DND-41 (cell line): ENCODE data around the gene PARP1.
"Not testable (repeated sequence)": the region's sequence is repeated elsewhere in the genome, so short reads cannot be mapped to it uniquely, and the experiment has no call there.

Experiments used
- ATAC-seq: fragments of 200-7000 bp; cut with Tn5 transposase; 3 replicates; pipeline ENCODE4 v1.9.1; 2021; ENCODE audit warnings: low read depth; ENCODE audit not compliant: insufficient read depth
- DNase-seq: peaks from one replicate; pipeline ENCODE4 v3.0.0-alpha.2; 2020
- H2AFZ ChIP-seq: 2 replicates; pipeline ENCODE4 v1.6.0; 2012; ENCODE audit warnings: low read depth, low read length
- H3K27ac ChIP-seq: 2 replicates; pipeline ENCODE4 v1.5.1; 2012; ENCODE audit warnings: low read length, inconsistent platforms
- H3K27me3 ChIP-seq: fragments of 200-600 bp; sonication (generic); 2 replicates; pipeline ENCODE4 v1.6.0; 2012; ENCODE audit warnings: low read length, mild to moderate bottlenecking, inconsistent platforms; ENCODE audit not compliant: insufficient read depth, poor library complexity
- H3K36me3 ChIP-seq: 2 replicates; pipeline ENCODE4 v1.5.1; 2012; ENCODE audit warnings: low read length, inconsistent platforms; ENCODE audit not compliant: insufficient read depth
- H3K4me1 ChIP-seq: 2 replicates; pipeline ENCODE4 v1.5.1; 2012; ENCODE audit warnings: mild to moderate bottlenecking, low read length; ENCODE audit not compliant: insufficient read depth
- H3K4me2 ChIP-seq: 2 replicates; pipeline ENCODE4 v1.6.0; 2012; ENCODE audit warnings: mild to moderate bottlenecking, moderate library complexity, low read length, inconsistent platforms; ENCODE audit not compliant: insufficient read depth
- H3K4me3 ChIP-seq, 2 experiments: fragments of 200-600 bp in 1 of 2; shearing (Covaris generic) in 1 of 2; 2 replicates each; pipeline ENCODE4 v1.5.1; 2012 to 2016; ENCODE audit warnings: inconsistent platforms in 2 of 2, low read length in 2 of 2, mild to moderate bottlenecking in 2 of 2, low read depth in 1 of 2, moderate library complexity in 1 of 2
- H3K79me2 ChIP-seq: 2 replicates; pipeline ENCODE4 v1.6.0; 2012; ENCODE audit warnings: low read length, inconsistent platforms; ENCODE audit not compliant: insufficient read depth
- H3K9ac ChIP-seq: 2 replicates; pipeline ENCODE4 v1.6.0; 2012; ENCODE audit warnings: low read depth, mild to moderate bottlenecking, inconsistent platforms, low read length, moderate library complexity
- H3K9me3 ChIP-seq: 2 replicates; pipeline ENCODE4 v1.5.1; 2012; ENCODE audit warnings: low read length, moderate library complexity, mild to moderate bottlenecking, inconsistent platforms; ENCODE audit not compliant: insufficient read depth, severe bottlenecking
- H4K20me1 ChIP-seq: 2 replicates; pipeline ENCODE4 v1.6.0; 2012; ENCODE audit warnings: low read length; ENCODE audit not compliant: insufficient read depth
- CTCF ChIP-seq: IDR thresholded peaks from 2 replicates; pipeline ENCODE4 v1.5.1; 2012; ENCODE audit warnings: borderline replicate concordance, low read length, moderate library complexity, mild to moderate bottlenecking; ENCODE audit not compliant: poor library complexity, severe bottlenecking; ENCODE audit errors: extremely low read depth
- EZH2 ChIP-seq: IDR thresholded peaks from 3 replicates; pipeline ENCODE4 v1.6.1; 2012; ENCODE audit warnings: borderline replicate concordance, low read depth, mild to moderate bottlenecking, moderate library complexity, low read length, inconsistent platforms; ENCODE audit not compliant: severe bottlenecking

PARP1 gene

GRCh38 chr1:226433341-226433720 lies 25.4 kb upstream of the PARP1 start:
- ATAC-seq (no peak), DNase-seq (no peak)
- Histone ChIP-seq H3K27me3 (no peaks in the 10 kb centered on the region), H3K4me2 (no peak overlapping the region), H3K79me2 (no peaks in the 10 kb centered on the region), H3K4me1 (peaks cover 27% of the 10 kb centered on the region), H3K9me3 (no peaks in the 10 kb centered on the region), H3K4me3 (no peak overlapping the region), H4K20me1 (no peaks in the 10 kb centered on the region), H3K9ac (no peak overlapping the region), H3K27ac (no peak overlapping the region), H2AFZ (no peak overlapping the region), H3K36me3 (no peaks in the 10 kb centered on the region)
- TF ChIP-seq CTCF (no peak), EZH2 (no peak)

GRCh38 chr1:226432586-226433340 lies 24.9 kb upstream of the PARP1 start:
- H3K27ac ChIP-seq: no peak overlapping the region
- H3K9ac ChIP-seq: no peak overlapping the region

DNA sequence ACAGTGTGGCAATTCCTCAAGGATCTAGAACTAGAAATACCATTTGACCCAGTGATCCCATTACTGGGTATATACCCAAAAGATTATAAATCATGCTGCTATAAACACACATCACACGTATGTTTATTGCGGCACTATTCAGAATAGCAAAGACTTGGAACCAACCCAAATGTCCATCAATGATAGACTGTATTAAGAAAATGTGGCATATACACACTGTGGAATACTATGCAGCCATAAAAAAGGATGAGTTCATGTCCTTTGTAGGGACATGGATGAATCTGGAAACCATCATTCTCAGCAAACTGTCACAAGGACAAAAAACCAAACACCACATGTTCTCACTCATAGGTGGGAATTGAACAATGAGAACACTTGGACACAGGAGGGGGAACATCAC lies 24.0 kb upstream of the PARP1 start:
- H3K9me3 ChIP-seq, DNase-seq, H3K36me3 ChIP-seq, H3K27ac ChIP-seq, H3K4me2 ChIP-seq, H4K20me1 ChIP-seq, ATAC-seq, H3K27me3 ChIP-seq, H2AFZ ChIP-seq, H3K79me2 ChIP-seq, H3K9ac ChIP-seq, H3K4me3 ChIP-seq: not testable (repeated sequence)
- H3K4me1 ChIP-seq: peaks cover 38% of the 10 kb centered on the region

More at GRCh38 chr1:226432586-226433340, 24.9 kb upstream of the PARP1 start:
- Histone ChIP-seq H3K4me1 (peaks cover 33% of the 10 kb centered on the region), H3K79me2 (no peaks in the 10 kb centered on the region), H3K27me3 (no peaks in the 10 kb centered on the region), H3K36me3 (no peaks in the 10 kb centered on the region), H3K9me3 (no peaks in the 10 kb centered on the region), H3K4me2 (no peak overlapping the region), H2AFZ (no peak overlapping the region), H4K20me1 (no peaks in the 10 kb centered on the region), H3K4me3 (no peak overlapping the region)
- no peak for TF ChIP-seq EZH2
- TF ChIP-seq CTCF: no peak
- DNase-seq (no peak), ATAC-seq (no peak)

DNA sequence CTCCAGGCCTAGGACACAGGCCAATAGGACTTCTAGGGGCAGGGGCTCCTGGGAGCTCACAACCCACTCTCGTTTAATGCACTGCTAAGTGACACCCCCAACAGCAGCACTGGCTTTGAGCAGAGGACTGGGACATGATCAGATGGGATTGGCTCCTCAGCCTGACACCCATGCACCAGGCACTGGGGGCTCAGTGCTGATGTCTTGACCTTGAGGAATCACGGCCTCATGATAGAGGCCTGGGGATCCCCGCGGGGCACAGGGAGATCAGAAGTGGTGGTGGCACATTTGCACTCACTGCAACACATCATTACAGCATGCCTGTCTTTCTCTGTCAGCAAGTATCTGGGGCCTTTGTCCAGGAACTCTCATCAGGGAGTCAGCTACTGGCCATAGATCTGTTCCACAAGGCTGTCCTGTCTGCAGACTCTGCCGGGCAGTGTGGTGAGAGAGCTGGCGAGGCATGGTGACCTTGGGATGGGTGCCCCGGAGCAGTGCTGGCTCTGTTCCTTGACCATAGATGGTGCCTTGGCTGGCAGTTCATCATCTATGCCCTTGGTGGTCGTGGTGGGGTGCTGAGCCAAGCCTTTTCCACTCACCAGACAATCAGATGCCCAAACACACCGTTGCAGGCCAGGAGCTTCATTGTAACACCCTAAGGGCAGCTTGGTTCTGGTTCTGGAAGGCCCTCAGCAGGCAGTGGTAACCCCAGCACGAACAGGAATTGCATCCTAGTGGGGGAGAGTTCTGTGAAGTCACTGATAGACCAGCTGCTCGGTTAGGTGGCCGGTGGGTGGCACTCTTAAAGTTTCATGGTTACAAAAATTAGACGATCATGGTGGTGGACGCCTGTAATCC lies 22.2 kb upstream of the PARP1 start:
- H3K4me3 ChIP-seq: no peak overlapping the region
- no peak overlapping the region for H3K9ac ChIP-seq
- no peaks in the 10 kb centered on the region for H3K27me3 ChIP-seq
- no peaks in the 10 kb centered on the region for H3K79me2 ChIP-seq
- H3K27ac ChIP-seq: no peak overlapping the region
- no peak overlapping the region for H2AFZ ChIP-seq
- DNase-seq (no peak), ATAC-seq (no peak)
- peaks cover 51% of the 10 kb centered on the region for H3K4me1 ChIP-seq
- TF ChIP-seq EZH2 (no peak), CTCF (no peak)
- H3K4me2 ChIP-seq: no peak overlapping the region
- H3K36me3 ChIP-seq: no peaks in the 10 kb centered on the region
- H4K20me1 ChIP-seq: no peaks in the 10 kb centered on the region
- H3K9me3 ChIP-seq: no peaks in the 10 kb centered on the region
